Left renal pelvis (tissue), 4 donors: ENCODE results near the gene KRTAP5-11. TPM values are rescaled to one million over a fixed set of nuclear protein-coding genes. Genes with fewer than 3 reads are reported as not detected.
"Not testable (repeated sequence)": the region's sequence is repeated elsewhere in the genome, so short reads cannot be mapped to it uniquely, and the experiment has no call there.

Source experiments
- DNase-seq, 4 donors: peaks; one replicate each; pipeline ENCODE4 v3.0.0-alpha.2; 2013; ENCODE audit warnings: low read depth in 4 of 4, low spot score in 3 of 4
- polyA plus RNA-seq, 4 donors: library from polyadenylated mRNA; unstranded; fragments of 120-200 nt; gene quantifications; one replicate each; pipeline ENCODE4 v1.2.1, GENCODE V29; 2013; ENCODE audit not compliant: insufficient read length in 4 of 4

KRTAP5-11 gene
- polyA plus RNA-seq, 4 donors, result 0.29 to 0.35 TPM; not detected in 2

DNA sequence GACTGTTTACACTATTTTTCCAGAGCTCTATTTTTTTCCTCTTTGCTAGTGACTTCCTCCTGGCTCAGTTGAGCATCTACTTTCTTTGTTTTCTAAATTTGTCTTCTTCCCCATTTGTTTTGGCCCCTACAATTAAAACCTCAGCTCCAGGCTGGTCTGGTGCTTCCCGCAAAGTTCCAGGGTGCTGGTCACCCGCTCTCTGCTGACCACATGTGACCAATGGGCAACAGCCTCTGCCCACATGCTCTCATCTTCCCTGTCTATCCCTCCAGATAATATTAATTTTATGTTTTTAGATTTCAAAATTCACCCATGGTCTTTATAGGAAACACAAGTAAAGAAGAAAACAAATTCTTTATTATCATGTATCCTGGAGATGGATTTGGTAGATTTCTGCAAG lies 294 bp upstream of the KRTAP5-11 start:
- DNase-seq, result not testable (repeated sequence)

DNA sequence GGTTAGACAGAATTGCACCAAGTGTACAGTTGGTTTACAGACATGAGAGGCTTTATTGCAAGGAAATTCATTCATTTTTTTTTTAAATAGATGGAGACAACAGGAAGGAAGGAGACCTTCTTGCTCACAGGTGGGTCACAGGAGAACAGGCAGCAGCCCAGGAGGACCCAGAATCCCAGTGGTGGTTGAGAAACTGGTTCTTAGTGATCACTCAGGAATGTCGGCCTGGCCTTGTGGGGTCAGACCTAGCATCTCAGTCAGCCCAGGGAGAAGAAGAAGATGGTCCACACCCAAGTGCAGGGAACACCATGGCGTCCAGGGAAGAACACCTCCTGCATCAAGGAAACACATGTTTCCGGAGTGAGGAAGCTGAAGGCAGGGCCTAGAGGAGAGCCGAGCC lies 849 bp downstream of the KRTAP5-11 start:
- DNase-seq, result no peak

DNA sequence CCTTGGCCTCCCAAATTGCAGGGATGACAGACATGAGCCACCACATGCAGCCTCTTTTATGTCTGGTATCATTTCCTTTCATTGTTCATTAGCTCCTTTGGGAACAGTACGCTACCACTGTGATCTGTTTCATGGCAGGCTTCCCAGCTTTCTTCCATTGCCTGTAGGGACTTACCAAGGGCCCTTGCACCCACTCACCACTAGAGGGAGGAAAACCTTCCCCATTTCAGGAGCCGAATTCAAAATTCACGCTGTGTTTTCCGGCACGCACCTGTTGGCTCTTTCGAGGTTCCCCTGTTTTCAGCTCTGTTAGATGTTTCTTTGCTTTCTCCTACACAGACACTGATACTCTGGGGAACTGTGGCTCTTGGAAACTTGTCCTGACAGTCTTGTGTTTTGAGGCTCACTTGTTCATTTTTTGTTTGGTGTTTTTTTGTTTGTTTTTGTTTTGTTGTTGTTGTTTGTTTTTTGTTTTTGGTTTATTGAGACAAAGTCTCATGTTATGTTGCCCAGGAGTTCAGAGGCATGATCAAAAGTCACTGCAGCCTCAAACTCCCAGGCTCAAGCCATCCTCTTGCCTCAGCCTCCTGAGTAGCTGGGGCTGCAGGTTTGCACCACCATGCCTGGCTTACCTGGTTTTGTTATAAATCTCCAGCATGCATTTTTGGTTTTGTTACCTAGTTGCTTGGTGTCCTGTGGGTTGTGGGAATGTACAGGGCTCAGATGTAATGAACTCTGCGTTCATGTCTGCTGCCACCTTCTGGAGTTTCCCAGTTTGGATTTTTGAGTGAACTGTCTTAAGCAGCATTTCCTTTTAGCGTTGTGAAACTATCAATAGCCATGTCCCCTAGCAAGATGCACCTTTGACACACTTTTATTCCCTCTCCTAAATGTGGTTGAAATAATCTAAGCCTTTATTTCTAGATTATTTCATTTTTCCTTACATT lies 2.3 kb downstream of the KRTAP5-11 start:
- no peak for DNase-seq

DNA sequence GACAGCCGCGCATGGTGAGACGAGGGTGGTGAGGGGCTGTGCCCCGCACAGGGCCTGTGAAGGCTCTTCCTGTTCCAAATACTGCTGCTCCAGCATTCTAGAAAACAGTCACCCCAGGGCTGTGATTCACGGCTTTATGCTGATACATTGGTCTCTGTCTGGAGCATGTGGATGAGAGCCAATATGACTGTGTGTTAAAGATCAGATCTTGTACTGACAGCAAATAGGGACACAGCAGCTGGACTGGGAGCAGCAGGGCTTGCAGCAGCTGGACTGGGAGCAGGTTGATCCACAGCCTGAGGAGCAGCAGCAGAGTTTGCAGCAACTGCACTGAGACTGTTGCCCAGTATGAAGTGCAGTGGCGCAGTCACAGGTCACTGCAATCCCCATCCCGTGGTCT lies 3.2 kb downstream of the KRTAP5-11 start:
- not testable (repeated sequence) for DNase-seq

DNA sequence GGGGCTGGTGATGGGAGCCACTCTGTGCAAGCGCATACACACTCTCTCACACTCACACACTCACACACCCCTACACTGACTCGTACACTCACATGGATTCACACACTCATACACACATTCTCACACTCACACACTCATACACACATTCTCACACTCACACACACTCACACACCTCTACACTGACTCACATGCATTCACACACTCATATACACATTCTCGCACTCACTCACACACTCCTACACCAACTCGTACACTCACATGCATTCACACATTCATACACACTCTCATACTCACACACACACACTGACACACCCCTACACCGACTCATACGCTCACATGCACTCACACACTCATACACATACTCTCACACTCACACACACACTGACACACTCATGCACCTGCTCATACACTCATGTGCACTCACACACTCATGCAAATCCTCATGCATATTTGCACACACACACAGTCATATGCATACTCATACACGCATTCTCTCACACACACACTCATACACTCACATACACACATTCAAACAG lies 5.1 kb downstream of the KRTAP5-11 start:
- no peak for DNase-seq

DNA sequence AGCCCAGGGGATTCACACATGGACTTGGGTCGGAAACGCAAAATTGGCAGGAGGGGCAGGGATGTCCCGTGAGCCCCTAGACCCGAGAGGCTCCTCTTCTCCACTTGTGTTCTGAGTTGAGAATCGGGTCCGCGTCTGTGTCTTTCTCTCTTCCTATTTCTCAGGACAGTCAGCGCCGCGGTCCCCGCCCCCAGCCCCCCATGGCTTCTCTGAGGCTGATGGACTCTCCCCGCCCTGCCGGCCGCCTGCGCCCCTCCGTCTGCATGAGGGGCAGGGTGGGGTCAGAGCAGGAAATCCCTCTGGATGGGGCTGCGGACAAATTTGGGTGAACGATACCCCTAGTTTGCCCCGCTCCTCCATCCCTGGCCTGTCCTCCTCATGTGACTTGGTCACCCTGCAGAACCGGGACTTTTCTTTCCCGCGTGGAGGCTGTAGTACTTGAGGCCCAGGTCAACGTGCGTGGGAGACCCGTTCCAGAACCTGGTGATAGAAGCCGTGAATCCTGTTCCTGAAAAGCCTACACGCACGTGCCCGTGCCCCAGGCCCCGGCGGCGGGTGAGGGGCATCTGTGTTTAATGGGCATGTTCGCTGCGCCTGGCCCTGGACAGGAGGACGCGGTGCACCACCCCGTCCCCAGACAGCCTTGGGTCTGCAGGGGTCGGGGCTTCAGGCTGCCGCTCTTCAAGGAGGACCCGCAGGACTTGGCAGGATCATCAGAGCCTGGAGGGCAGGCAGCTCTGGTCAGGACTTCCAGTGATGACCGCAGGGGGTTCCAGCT lies 5.8 kb downstream of the KRTAP5-11 start:
- not testable (repeated sequence) for DNase-seq

DNA sequence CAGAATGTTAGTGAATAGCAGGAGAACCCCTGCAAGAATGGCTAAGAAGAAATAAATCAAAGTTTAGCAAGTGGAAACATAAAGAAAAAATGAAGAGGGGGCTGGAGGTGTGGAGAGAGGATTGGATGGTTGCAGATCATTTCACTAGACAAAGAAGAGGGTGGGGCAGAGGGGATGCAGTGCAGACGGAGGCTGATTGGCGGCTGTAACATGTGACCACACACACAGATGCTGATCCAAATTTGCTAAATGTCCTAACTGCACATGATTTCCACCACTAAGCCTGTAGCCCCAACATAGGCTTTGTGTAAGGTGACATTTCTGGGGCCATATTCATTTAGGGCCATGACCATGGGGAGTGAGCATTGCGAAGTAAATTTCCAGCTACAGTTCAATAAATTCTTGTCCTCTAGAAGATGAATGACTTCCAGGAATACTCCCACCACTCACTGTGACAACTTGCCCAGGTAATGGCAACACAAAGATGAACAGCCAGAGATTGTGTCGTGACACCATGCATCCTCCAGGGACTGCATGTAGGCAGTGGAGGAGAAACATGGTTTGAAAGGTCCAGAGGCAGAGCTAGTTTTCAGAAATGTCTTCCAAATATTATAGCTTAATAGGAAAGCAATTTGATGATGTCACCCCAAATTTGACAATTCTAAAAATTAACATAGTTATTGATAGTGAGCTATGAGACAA lies 6.8 kb downstream of the KRTAP5-11 start:
- no peak for DNase-seq

DNA sequence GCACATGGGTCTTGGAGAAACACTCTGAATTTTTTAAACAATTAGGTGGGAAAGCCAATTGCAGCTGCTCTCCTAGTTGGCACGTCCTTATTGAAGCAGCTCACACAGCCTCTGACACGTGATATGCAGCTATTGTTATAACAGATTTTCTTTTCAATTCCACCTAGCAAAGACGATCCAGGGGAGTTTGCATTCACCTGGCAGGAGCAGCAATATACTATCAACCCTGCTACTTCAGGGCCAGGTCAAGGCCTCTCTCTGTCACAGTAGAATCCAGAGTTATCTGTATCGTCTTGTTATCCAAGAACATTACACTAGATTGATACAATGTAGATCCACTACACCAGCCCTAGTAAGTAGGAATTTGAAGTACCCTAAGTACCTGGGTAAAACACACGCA lies 8.3 kb downstream of the KRTAP5-11 start:
- no peak for DNase-seq

DNA sequence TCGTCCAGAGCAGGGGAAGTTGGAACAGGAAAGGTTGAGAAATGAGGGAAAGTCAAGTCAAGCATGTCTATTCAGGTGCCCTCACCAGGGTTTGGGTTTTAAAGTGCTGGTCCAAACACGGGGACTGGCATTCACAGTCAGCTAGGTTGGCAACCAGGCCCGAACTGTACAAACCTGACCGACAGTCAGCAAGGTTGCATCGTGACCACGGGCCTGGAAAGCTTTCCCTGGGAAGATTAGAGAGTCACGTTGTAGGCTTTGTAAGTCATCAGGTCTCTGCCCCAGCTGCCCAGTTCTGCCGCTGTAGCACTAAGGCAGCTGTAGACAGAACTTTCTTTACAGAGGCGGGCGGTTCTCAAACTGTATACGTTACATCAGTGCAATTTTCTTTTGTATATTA lies 9.9 kb downstream of the KRTAP5-11 start:
- DNase-seq, result no peak

DNA sequence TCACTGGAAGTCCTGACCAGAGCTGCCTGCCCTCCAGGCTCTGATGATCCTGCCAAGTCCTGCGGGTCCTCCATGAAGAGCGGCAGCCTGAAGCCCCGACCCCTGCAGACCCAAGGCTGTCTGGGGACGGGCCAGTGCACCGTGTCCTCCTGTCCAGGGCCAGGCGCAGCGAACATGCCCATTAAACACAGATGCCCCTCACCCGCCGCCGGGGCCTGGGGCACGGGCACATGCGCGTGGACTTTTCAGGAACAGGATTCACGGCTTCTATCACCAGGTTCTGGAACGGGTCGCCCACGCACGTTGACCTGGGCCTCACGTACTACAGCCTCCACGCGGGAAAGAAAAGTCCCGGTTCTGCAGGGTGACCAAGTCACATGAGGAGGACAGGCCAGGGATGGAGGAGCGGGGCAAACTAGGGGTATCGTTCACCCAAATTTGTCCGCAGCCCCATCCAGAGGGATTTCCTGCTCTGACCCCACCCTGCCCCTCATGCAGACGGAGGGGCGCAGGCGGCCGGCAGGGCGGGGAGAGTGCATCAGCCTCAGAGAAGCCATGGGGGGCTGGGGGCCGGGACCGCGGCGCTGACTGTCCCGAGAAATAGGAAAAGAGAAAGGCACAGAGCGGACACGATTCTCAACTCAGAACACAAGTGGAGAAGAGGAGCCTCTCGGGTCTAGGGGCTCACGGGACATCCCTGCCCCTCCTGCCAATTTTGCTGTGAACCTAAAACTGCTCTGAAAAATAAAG lies 11.4 kb downstream of the KRTAP5-11 start:
- not testable (repeated sequence) for DNase-seq

DNA sequence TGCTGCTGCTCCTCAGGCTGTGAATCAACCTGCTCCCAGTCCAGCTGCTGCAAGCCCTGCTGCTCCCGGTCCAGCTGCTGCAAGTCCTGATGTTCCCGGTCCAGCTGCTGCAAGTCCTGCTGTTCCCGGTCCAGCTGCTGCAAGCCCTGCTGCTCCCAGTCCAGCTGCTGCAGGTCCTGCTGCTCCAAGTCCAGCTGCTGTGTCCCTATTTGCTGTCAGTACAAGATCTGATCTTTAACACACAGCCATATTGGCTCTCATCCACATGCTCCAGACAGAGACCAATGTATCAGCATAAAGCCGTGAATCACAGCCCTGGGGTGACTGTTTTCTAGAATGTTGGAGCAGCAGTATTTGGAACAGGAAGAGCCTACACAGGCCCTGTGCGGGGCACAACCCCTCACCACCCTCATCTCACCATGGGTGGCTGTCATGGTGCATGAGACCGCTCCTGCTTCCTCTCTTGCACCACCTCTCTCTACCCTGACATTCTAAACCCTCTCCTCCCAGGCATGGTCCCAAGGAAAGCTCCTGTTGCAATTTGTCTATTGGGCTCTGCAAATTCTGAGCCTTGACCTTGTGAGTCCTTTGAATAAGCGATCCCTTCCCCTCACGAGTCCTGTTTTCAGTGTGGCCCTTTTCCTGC lies 13.8 kb downstream of the KRTAP5-11 start:
- DNase-seq, result no peak

DNA sequence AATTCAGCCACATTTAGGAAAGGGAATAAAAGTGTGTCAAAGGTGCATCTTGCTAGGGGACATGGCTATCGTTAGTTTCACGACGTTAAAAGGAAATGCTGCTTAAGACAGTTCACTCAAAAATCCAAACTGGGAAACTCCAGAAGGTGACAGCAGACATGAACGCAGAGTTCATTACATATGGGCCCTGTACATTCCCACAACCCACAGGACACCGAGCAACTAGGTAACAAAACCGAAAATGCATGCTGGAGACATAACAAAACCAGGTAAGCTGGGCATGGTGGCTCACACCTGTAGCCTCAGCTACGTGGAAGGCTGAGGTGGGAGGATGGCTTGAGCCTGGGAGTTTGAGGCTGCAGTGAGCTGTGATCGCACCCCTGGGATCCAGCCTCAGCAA lies 15.0 kb downstream of the KRTAP5-11 start:
- DNase-seq, result not testable (repeated sequence)

DNA sequence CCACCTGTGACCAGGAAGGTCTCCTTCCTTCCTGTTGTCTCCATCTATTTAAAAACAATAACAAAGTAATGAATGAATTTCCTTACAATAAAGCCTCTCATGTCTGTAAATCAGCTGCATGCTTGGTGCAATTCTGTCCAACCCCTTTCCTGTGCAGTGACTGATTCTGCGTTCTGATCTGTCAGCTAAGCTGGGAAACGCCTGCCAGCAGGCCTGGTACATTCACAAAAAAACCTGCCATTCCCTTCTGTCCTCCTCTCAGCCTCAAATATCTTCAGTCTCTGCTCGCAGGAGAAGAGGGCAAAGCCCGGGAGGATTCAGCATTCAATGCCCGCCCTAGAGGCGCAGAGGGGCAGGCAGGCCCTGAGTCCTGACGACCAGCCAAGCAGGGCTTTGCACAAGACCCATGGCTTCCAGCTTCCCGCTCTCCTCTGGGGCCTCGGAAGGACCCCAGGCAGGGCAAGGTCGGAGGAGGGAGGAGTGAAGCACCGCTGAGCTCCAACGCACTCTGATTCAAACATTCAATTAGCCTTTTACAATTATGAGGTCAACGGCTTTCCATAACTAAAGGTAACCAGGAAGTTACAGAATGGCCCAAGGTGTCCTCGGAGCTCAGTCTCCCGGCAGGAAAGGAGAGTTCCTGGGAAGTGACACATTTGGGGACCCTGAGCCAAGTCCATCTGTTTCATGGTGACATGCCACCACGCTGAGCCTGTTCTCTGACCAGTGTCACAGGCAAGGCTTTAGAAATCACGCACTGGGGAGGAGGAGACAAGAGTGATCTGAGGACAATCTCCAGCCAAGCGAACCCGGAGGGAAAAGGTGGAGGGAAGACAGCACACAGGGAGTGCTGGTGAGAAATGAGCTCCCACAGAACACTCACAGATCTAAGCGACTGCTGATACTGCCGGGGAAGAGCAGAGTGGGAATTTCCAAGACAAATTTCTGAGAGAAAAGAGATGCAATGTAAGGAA lies 15.8 kb downstream of the KRTAP5-11 start:
- not testable (repeated sequence) for DNase-seq

DNA sequence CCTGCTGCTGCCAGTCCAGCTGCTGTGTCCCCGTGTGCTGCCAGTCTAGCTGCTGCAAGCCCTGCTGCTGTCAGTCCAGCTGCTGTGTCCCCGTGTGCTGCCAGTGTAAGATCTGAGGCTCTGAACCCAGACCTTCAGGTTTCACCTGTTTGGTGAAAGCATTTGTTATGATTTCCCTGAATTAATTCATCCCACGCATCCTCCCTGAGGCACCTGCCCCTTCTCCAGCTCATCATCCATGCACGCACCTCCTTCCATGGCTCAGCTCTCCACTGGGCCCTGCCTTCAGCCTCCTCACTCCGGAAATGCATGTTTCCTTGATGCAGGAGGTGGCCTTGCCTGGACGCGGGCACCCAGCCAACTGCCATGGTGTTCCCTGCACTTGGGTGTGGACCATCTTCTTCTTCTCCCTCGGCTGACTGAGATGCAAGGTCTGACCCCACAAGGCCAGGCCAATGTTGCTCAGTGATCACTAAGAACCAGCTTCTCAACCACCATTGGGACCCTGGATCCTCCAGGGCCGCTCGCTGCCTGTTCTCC lies 16.5 kb downstream of the KRTAP5-11 start:
- DNase-seq, result no peak

DNA sequence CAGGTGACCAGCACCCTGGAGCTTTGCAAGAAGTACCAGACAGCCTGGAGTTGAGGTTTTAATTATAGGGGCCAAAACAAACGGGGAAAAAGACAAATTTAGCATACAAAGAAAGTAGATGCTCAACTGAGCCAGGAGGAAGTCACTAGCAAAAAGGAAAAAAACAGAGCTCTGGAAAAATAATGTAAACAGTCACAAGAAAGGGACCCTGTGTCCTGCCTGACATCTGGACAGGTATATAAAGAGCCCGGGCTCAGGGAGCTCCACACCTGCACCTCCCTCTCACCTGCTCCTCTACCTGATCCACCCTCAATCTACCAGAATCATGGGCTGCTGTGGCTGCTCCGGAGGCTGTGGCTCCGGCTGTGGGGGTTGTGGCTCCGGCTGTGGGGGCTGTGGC lies 17.4 kb downstream of the KRTAP5-11 start, which contains the start of gene KRTAP5-10:
Gene KRTAP5-10 (plus strand): TSS at position 301 of the 400 bp plus-strand sequence. CDS start 25 bp downstream, at position 326.
- no peak for DNase-seq

DNA sequence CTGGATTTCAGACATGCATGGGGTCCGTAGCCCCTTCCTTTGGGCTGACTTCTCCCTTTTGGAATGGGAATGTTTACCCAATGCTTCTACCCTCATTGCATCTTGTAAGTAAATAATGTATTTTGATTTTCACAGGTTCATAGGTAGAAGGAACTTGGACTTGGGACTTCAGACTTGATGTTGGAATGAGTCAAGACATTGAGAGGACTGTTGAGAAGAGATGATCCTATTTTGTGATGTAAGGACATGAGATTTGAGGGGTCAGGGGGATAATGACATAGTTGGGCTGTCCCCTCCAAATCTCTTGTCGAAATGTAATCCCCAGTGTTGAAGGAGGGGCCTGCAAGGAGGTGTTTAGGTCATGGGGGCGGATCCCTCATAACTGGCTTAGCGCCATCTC lies 18.2 kb downstream of the KRTAP5-11 start:
- no peak for DNase-seq

DNA sequence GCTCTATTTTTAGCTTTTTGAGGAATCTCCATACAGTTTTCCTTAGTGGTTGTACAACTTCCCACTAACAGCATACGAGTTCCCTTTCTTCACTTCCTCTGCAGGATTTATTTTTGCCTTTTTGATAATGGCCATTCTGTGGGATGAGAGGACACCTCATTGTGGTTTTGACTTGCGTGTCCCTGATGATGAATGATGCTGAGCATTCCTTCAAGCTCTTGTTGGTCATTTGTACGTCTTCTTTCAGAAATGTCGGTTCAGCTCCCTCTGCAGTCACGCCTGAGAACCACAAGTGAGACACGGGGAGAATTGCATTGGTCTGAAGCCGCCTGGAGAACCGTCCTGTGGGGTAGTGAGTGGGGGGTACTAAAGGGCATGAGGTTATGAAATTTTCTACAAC lies 19.3 kb downstream of the KRTAP5-11 start:
- no peak for DNase-seq

DNA sequence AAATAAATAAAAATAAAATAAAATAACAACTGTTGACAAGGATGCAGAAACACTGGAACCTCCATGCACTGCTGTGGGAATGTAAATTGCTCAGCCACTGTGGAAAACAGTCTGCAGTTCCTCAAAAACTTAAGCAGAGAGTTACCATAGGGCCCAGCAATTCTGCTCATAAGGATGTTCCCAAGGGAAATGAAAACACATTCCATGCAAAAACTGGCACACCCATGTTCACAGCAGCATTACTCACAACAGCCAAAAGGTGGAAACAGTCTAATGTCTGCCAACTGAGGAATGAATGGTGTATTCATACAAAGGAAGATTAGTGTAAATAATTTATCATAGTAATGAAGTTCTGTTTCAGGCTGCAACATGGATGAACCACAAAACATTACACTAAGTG lies 20.6 kb downstream of the KRTAP5-11 start:
- DNase-seq, result no peak
